H1 (cell line): Measurements from ENCODE around the gene GRAMD1B. TPM values are rescaled to one million over a fixed set of nuclear protein-coding genes. Genes with fewer than 3 reads are reported as not detected.

Experiments used
- CHD2 ChIP-seq: IDR thresholded peaks from 2 replicates; pipeline ENCODE4 v1.6.1; 2012; ENCODE audit warnings: low read length, improper control_type of control experiment
- EZH2 ChIP-seq: fragments of 200-600 bp; sonication (generic); IDR thresholded peaks from 2 replicates; pipeline ENCODE4 v1.7.1; 2012; ENCODE audit warnings: low read depth, mild to moderate bottlenecking, moderate library complexity, low read length, inconsistent platforms; ENCODE audit not compliant: severe bottlenecking
- GABPA ChIP-seq: IDR thresholded peaks from 2 replicates; pipeline ENCODE4 v1.6.1; 2011; ENCODE audit warnings: mild to moderate bottlenecking, low read length, moderate library complexity, borderline replicate concordance; ENCODE audit not compliant: insufficient read depth
- KDM1A ChIP-seq: fragments of 200-600, 300-600 bp; sonication (generic); IDR thresholded peaks from 2 replicates; pipeline ENCODE4 v1.7.1; 2016; ENCODE audit warnings: mild to moderate bottlenecking, low read length, borderline replicate concordance
- NRF1 ChIP-seq: IDR thresholded peaks from 2 replicates; pipeline ENCODE4 v1.6.1; 2011; ENCODE audit warnings: mild to moderate bottlenecking, low read depth, low read length, improper control_type of control experiment
- PHF8 ChIP-seq: fragments of 200-600 bp; sonication (generic); conservative IDR thresholded peaks from 2 replicates; pipeline ENCODE4 v1.7.1; 2012; ENCODE audit warnings: low read depth, mild to moderate bottlenecking, inconsistent platforms, low read length, moderate library complexity
- RAD21 ChIP-seq, 2 experiments: IDR thresholded peaks in 1 of 2; conservative IDR thresholded peaks in 1 of 2; 2 replicates each; pipeline ENCODE4 v1.6.1; 2011; ENCODE audit warnings: low read depth in 2 of 2, low read length in 2 of 2, improper control_type of control experiment in 1 of 2, inconsistent platforms in 1 of 2, mild to moderate bottlenecking in 1 of 2, moderate library complexity in 1 of 2
- RFX5 ChIP-seq: IDR thresholded peaks from 2 replicates; pipeline ENCODE4 v1.6.1; 2011; ENCODE audit warnings: low read depth, low read length, improper control_type of control experiment, borderline replicate concordance
- TBP ChIP-seq: IDR thresholded peaks from 2 replicates; pipeline ENCODE4 v1.6.1; 2011; ENCODE audit warnings: low read depth, low read length, improper control_type of control experiment
- polyA plus RNA-seq, 7 experiments: library from polyadenylated mRNA; depleted of rRNA in 3 of 7; stranded (reverse) in 5 of 7; unstranded in 2 of 7; fragments of >200 nt in 5 of 7; fragments of 200-250 nt in 2 of 7; gene quantifications; 1 replicate in 5 of 7; 2 replicates in 1 of 7; 4 replicates in 1 of 7; pipeline versions ENCODE4 v1.2.1 to v1.2.3, GENCODE V29; 2011 to 2013; ENCODE audit warnings: missing spikeins in 2 of 7, mixed read lengths in 2 of 7
- total RNA-seq: library from RNA; stranded (reverse); fragmentation: NEBNext Ultra II Directional; extraction: Animal tissue kit (Norgen Biotek cat#: 25700); gene quantifications from 2 replicates; pipeline ENCODE4 v1.2.1, GENCODE V29; 2021
- TF ChIP-seq, protein P1 (sequence below): fragments of 300-600 bp; sonication (generic); IDR thresholded peaks from 2 replicates; pipeline ENCODE4 v1.7.1; 2012; ENCODE audit warnings: low read length, moderate library complexity, mild to moderate bottlenecking, inconsistent platforms; ENCODE audit not compliant: insufficient replicate concordance

Gene GRAMD1B
- total and polyA plus RNA-seq, 2 of the 8 experiments (the other 6 are each of a cell fraction or from before 2014, with no cell fraction given): 10.1 to 21.2 TPM

- TF ChIP-seq, protein P1, sequence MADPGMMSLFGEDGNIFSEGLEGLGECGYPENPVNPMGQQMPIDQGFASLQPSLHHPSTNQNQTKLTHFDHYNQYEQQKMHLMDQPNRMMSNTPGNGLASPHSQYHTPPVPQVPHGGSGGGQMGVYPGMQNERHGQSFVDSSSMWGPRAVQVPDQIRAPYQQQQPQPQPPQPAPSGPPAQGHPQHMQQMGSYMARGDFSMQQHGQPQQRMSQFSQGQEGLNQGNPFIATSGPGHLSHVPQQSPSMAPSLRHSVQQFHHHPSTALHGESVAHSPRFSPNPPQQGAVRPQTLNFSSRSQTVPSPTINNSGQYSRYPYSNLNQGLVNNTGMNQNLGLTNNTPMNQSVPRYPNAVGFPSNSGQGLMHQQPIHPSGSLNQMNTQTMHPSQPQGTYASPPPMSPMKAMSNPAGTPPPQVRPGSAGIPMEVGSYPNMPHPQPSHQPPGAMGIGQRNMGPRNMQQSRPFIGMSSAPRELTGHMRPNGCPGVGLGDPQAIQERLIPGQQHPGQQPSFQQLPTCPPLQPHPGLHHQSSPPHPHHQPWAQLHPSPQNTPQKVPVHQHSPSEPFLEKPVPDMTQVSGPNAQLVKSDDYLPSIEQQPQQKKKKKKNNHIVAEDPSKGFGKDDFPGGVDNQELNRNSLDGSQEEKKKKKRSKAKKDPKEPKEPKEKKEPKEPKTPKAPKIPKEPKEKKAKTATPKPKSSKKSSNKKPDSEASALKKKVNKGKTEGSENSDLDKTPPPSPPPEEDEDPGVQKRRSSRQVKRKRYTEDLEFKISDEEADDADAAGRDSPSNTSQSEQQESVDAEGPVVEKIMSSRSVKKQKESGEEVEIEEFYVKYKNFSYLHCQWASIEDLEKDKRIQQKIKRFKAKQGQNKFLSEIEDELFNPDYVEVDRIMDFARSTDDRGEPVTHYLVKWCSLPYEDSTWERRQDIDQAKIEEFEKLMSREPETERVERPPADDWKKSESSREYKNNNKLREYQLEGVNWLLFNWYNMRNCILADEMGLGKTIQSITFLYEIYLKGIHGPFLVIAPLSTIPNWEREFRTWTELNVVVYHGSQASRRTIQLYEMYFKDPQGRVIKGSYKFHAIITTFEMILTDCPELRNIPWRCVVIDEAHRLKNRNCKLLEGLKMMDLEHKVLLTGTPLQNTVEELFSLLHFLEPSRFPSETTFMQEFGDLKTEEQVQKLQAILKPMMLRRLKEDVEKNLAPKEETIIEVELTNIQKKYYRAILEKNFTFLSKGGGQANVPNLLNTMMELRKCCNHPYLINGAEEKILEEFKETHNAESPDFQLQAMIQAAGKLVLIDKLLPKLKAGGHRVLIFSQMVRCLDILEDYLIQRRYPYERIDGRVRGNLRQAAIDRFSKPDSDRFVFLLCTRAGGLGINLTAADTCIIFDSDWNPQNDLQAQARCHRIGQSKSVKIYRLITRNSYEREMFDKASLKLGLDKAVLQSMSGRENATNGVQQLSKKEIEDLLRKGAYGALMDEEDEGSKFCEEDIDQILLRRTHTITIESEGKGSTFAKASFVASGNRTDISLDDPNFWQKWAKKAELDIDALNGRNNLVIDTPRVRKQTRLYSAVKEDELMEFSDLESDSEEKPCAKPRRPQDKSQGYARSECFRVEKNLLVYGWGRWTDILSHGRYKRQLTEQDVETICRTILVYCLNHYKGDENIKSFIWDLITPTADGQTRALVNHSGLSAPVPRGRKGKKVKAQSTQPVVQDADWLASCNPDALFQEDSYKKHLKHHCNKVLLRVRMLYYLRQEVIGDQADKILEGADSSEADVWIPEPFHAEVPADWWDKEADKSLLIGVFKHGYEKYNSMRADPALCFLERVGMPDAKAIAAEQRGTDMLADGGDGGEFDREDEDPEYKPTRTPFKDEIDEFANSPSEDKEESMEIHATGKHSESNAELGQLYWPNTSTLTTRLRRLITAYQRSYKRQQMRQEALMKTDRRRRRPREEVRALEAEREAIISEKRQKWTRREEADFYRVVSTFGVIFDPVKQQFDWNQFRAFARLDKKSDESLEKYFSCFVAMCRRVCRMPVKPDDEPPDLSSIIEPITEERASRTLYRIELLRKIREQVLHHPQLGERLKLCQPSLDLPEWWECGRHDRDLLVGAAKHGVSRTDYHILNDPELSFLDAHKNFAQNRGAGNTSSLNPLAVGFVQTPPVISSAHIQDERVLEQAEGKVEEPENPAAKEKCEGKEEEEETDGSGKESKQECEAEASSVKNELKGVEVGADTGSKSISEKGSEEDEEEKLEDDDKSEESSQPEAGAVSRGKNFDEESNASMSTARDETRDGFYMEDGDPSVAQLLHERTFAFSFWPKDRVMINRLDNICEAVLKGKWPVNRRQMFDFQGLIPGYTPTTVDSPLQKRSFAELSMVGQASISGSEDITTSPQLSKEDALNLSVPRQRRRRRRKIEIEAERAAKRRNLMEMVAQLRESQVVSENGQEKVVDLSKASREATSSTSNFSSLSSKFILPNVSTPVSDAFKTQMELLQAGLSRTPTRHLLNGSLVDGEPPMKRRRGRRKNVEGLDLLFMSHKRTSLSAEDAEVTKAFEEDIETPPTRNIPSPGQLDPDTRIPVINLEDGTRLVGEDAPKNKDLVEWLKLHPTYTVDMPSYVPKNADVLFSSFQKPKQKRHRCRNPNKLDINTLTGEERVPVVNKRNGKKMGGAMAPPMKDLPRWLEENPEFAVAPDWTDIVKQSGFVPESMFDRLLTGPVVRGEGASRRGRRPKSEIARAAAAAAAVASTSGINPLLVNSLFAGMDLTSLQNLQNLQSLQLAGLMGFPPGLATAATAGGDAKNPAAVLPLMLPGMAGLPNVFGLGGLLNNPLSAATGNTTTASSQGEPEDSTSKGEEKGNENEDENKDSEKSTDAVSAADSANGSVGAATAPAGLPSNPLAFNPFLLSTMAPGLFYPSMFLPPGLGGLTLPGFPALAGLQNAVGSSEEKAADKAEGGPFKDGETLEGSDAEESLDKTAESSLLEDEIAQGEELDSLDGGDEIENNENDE: no peak
- TF ChIP-seq RFX5 (no peak), KDM1A (no peak), GABPA (no peak), EZH2 (no peak), PHF8 (no peak), RAD21 (IDR thresholded peaks at IDR 0.05 in 1 of 2, conservative IDR thresholded peaks at IDR 0.05 in 1 of 2; ENCODE audit: low read depth in 2 of 2, low read length in 2 of 2) (no peak), CHD2 (no peak), NRF1 (no peak), TBP (no peak)
These were observed 215.4 kb downstream of the GRAMD1B start (continued) for GRCh38 chr11:123645286-123645975.
